K562 (cell line): Measurements from ENCODE around the gene OR6S1. TPM values are rescaled to one million over a fixed set of nuclear protein-coding genes. Genes with fewer than 3 reads are reported as not detected.

Experiments
- ATAC-seq: fragments of 200-7000 bp; cut with Tn5 transposase; 3 replicates; pipeline ENCODE4 v1.9.1; 2020; ENCODE audit warnings: moderate library complexity
- BruUV-seq: library from RNA; stranded (reverse); fragments of 400-500 nt; replicated peaks from 2 replicates; lab custom pipeline; 2021; lab: Mats Ljungman, UMichigan
- CTCF ChIA-PET: fragments of 300-600 bp; formaldehyde crosslinking; extraction: SDS; loops from one replicate; lab custom pipeline; 2021; ENCODE audit warnings: low intra/inter-chr PET ratio; lab: Yijun Ruan, JAX
- POLR2A ChIA-PET: fragments of 300-600, 350-650 bp; sonication (Branson Sonifier 250); formaldehyde crosslinking; extraction: SDS; loops from one replicate; lab custom pipeline; 2021; ENCODE audit warnings: antibody characterized with exemption, inconsistent platforms; lab: Yijun Ruan, JAX
- DNase-seq, 4 experiments: peaks; one replicate each; pipeline versions ENCODE4 v3.0.0 to v3.0.0-alpha.2; 2011 to 2018; ENCODE audit warnings: low spot score in 3 of 4, mixed read lengths in 3 of 4; ENCODE audit errors: extremely low read depth in 1 of 4
- FAIRE-seq: peaks from 2 replicates; lab custom pipeline; 2011; peaks lifted over from hg19 to GRCh38; lab: Jason Lieb, UNC
- H2AFZ ChIP-seq: 2 replicates; pipeline ENCODE4 v1.6.0; 2011; ENCODE audit warnings: low read depth, low read length, control low read depth, inconsistent platforms
- H3K27ac ChIP-seq: fragments of 200-600 bp; 3 replicates; pipeline ENCODE4 v1.8.0; 2011; ENCODE audit warnings: low read depth, mild to moderate bottlenecking, control low read depth, inconsistent platforms, low read length, moderate library complexity, mixed read lengths; ENCODE audit errors: extremely low read depth
- H3K27me3 ChIP-seq, 2 experiments: fragments of 300-600 bp in 1 of 2; 2 replicates in 1 of 2; 3 replicates in 1 of 2; pipeline versions ENCODE4 v1.6.0 to v1.8.0; 2011; ENCODE audit warnings: inconsistent platforms in 2 of 2, low read length in 2 of 2, mild to moderate bottlenecking in 1 of 2, mixed read lengths in 1 of 2, moderate library complexity in 1 of 2; ENCODE audit not compliant: control insufficient read depth in 2 of 2, insufficient read depth in 2 of 2
- H3K36me3 ChIP-seq: fragments of 300-600 bp; 3 replicates; pipeline ENCODE4 v1.8.0; 2011; ENCODE audit warnings: mild to moderate bottlenecking, low read length, inconsistent platforms; ENCODE audit not compliant: control insufficient read depth, insufficient read depth
- H3K4me1 ChIP-seq, 2 experiments: fragments of 200-600 bp in 1 of 2; replicated peaks in 1 of 2; 2 replicates in 1 of 2; 3 replicates in 1 of 2; pipeline versions ENCODE4 v1.5.1 to v1.8.0; 2011; ENCODE audit warnings: inconsistent platforms in 2 of 2, low read length in 2 of 2, mild to moderate bottlenecking in 1 of 2, mixed read lengths in 1 of 2, moderate library complexity in 1 of 2; ENCODE audit not compliant: control insufficient read depth in 2 of 2, insufficient read depth in 2 of 2
- H3K4me2 ChIP-seq: 2 replicates; pipeline ENCODE4 v1.6.1; 2011; ENCODE audit warnings: low read length, control low read depth, inconsistent platforms, mixed read lengths; ENCODE audit not compliant: insufficient read depth
- H3K4me3 ChIP-seq: fragments of 200-600 bp; sonication (generic), shearing (Covaris generic); 2 replicates; pipeline ENCODE4 v1.5.1; 2016; ENCODE audit warnings: control low read depth, inconsistent platforms
- H3K79me2 ChIP-seq: fragments of 200-600 bp; 3 replicates; pipeline ENCODE4 v1.8.0; 2011; ENCODE audit warnings: low read length, inconsistent platforms; ENCODE audit not compliant: control insufficient read depth, insufficient read depth
- H3K9ac ChIP-seq, 2 experiments: 2 replicates each; pipeline versions ENCODE4 v1.6.0 to v1.6.1; 2011; ENCODE audit warnings: low read depth in 2 of 2, low read length in 2 of 2, control low read depth in 1 of 2, inconsistent platforms in 1 of 2, mild to moderate bottlenecking in 1 of 2, mixed read lengths in 1 of 2; ENCODE audit not compliant: insufficient read depth in 1 of 2
- H3K9me1 ChIP-seq: one replicate; pipeline ENCODE4 v1.6.0; 2011; ENCODE audit warnings: inconsistent platforms, mild to moderate bottlenecking, low read length, moderate library complexity; ENCODE audit not compliant: control insufficient read depth, insufficient read depth
- H3K9me3 ChIP-seq: replicated peaks from 2 replicates; pipeline ENCODE4 v1.5.1; 2011; ENCODE audit warnings: low read depth, low read length, inconsistent platforms; ENCODE audit not compliant: control insufficient read depth, insufficient read depth
- H4K20me1 ChIP-seq: replicated peaks from 2 replicates; pipeline ENCODE4 v1.6.1; 2011; ENCODE audit warnings: low read length, inconsistent platforms, mixed read lengths; ENCODE audit not compliant: control insufficient read depth, insufficient read depth
- ETS2 ChIP-seq: IDR thresholded peaks from 2 replicates; pipeline ENCODE4 v1.6.1; 2016; ENCODE audit warnings: borderline replicate concordance, missing genetic modification characterization, mild to moderate bottlenecking, moderate library complexity, missing compliant biosample characterization; ENCODE audit not compliant: poor library complexity, severe bottlenecking
- MAFF ChIP-seq: IDR thresholded peaks from 2 replicates; pipeline ENCODE4 v1.6.1; 2012; ENCODE audit warnings: low read length, improper control_type of control experiment
- PRPF4 ChIP-seq: fragments of 200-400 bp; formaldehyde crosslinking; IDR thresholded peaks from one replicate; pipeline ENCODE4 v1.6.1; 2017; ENCODE audit warnings: low read length, low read depth, mild to moderate bottlenecking; ENCODE audit not compliant: insufficient read depth, poor library complexity, severe bottlenecking
- RHOXF2B ChIP-seq: fragments of 250-450 bp; sonication (Bioruptor Pico); conservative IDR thresholded peaks from 2 replicates; pipeline ENCODE4 v1.5.1; 2021
- TARDBP ChIP-seq: fragments of 450-650 bp; IDR thresholded peaks from 2 replicates; pipeline ENCODE4 v1.6.1; 2016
- ZC3H11A ChIP-seq: IDR thresholded peaks from 2 replicates; pipeline ENCODE4 v1.6.1; 2012; ENCODE audit warnings: low read depth, low read length, improper control_type of control experiment
- ZNF398 ChIP-seq: fragments of 250-450 bp; sonication (Bioruptor Pico); IDR thresholded peaks from 2 replicates; pipeline ENCODE4 v1.8.0; 2021; ENCODE audit warnings: moderate library complexity, mild to moderate bottlenecking, inconsistent platforms
- WGBS: fragments of 100-300 bp; shearing (Covaris generic); methylation state at CpG from one replicate; pipeline ENCODE4 v1.1.6; 2016; ENCODE audit warnings: low coverage, mixed read lengths; ENCODE audit not compliant: insufficient coverage; ENCODE audit errors: missing lambda C conversion rate; 5-methylcytosine and 5-hydroxymethylcytosine counted together
- in situ Hi-C: fragments of 300-500 bp; cut with MboI; formaldehyde crosslinking; loops from 4 replicates; pipeline ENCODE4 v1.15.0; 2018; ENCODE audit warnings: inconsistent platforms, mixed read lengths
- intact Hi-C: fragments of 100-400 bp; cut with micrococcal nuclease; formaldehyde crosslinking; loops from 2 replicates; pipeline ENCODE4 v1.14.2; 2022
- polyA plus RNA-seq, 8 experiments: library from polyadenylated mRNA; depleted of rRNA in 4 of 8; stranded (reverse) in 5 of 8; unstranded in 3 of 8; fragments of >200 nt; fragmentation: Nextera tagmentation in 2 of 8; fragmentation: Illumina TruSeq in 1 of 8; extraction: Ambion mirVana in 2 of 8; extraction: Trizol in 1 of 8; gene quantifications; 2 replicates each; pipeline versions ENCODE4 v1.2.1 to v1.2.3, GENCODE V29; 2011 to 2014; ENCODE audit warnings: inconsistent platforms in 1 of 8, missing spikeins in 1 of 8
- total RNA-seq, 7 experiments: library from RNA; depleted of rRNA in 6 of 7; stranded (reverse); fragments of >200 nt in 6 of 7; fragmentation: Illumina TruSeq in 2 of 7; extraction: Trizol in 2 of 7; gene quantifications; 2 replicates each; pipeline versions ENCODE4 v1.2.1 to v1.2.3, GENCODE V29; 2011 to 2021; ENCODE audit warnings: low replicate concordance in 1 of 7
- TF ChIP-seq, protein P1 (sequence below), 2 experiments: fragments of 450-650 bp; conservative IDR thresholded peaks; 2 replicates each; pipeline ENCODE4 v1.6.1; 2017; ENCODE audit warnings: mild to moderate bottlenecking in 2 of 2, moderate library complexity in 2 of 2

Gene OR6S1
- total and polyA plus RNA-seq, 9 of the 15 experiments (the other 6 are each of a cell fraction or from before 2014, with no cell fraction given): not detected

- Histone ChIP-seq H3K9me3 (no peaks in the 10 kb centered on the region), H3K27ac (no peak overlapping the region), H3K79me2 (no peaks in the 10 kb centered on the region), H3K9me1 (no peaks in the 10 kb centered on the region), H3K4me2 (no peak overlapping the region), H4K20me1 (no peaks in the 10 kb centered on the region; the same call in 1 of the 2 replicates), H3K27me3 (no peaks in the 10 kb centered on the region), H3K4me3 (no peak overlapping the region), H3K36me3 (no peaks in the 10 kb centered on the region), H2AFZ (no peak overlapping the region), H3K9ac (no peak overlapping the region), H3K4me1 (peaks cover 8 to 18% of the 10 kb centered on the region in 2 experiments; a peak in 3 of 5 replicates)
- FAIRE-seq (no peak), ATAC-seq (no peak), DNase-seq (no peak)
- BruUV-seq: no TSS peak
- no peak for TF ChIP-seq PRPF4
- TF ChIP-seq, protein P1, sequence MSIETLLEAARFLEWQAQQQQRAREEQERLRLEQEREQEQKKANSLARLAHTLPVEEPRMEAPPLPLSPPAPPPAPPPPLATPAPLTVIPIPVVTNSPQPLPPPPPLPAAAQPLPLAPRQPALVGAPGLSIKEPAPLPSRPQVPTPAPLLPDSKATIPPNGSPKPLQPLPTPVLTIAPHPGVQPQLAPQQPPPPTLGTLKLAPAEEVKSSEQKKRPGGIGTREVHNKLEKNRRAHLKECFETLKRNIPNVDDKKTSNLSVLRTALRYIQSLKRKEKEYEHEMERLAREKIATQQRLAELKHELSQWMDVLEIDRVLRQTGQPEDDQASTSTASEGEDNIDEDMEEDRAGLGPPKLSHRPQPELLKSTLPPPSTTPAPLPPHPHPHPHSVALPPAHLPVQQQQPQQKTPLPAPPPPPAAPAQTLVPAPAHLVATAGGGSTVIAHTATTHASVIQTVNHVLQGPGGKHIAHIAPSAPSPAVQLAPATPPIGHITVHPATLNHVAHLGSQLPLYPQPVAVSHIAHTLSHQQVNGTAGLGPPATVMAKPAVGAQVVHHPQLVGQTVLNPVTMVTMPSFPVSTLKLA (conservative IDR thresholded peaks at IDR 0.05): no peak
- TF ChIP-seq MAFF: no peak
- TF ChIP-seq ZNF398 (CRISPR knock-in tag): no peak
- no peak for TF ChIP-seq TARDBP
- no peak for TF ChIP-seq RHOXF2B
- no peak for TF ChIP-seq ZC3H11A
- no peak for TF ChIP-seq ETS2
- POLR2A ChIA-PET: interaction anchor here (0.7 kb wide), 1 partner anchor 149 kb away, joined by 3 read pairs; no protein-coding TSS in a partner anchor
- in situ Hi-C loops: no loop called here
- CTCF ChIA-PET: no interaction called here
- intact Hi-C loops: no loop called here
- WGBS: 10% methylated on average over 2 of the region's 2 CpGs
Observed at GRCh38 chr14:20676072-20676471, 34.6 kb upstream of the OR6S1 start.
